Subcutaneous adipose tissue (tissue), 4 donors: ENCODE results near the gene DSG3. TPM values are rescaled to one million over a fixed set of nuclear protein-coding genes. Genes with fewer than 3 reads are reported as not detected.

Experiments
- CTCF ChIP-seq: fragments of 450-650 bp; IDR thresholded peaks from one replicate; pipeline ENCODE4 v1.5.1; 2016; ENCODE audit warnings: low read depth, mild to moderate bottlenecking, control low read depth, antibody characterized with exemption, moderate library complexity
- total RNA-seq, 4 donors: library from RNA; depleted of rRNA; stranded (reverse); fragments of >200 nt; gene quantifications; one replicate each; pipeline ENCODE4 v1.1.0, GENCODE V29; 2016

DSG3 gene
- not detected for total RNA-seq

- no peak for TF ChIP-seq CTCF
These were observed at the start of gene DSG3 for GRCh38 chr18:31447530-31448191. Gene DSG3, plus strand, starts transcription at chr18:31447741. Its CDS starts 137 bp downstream, at chr18:31447878.

GRCh38 chr18:31398191-31398590 is 49.4 kb upstream of the DSG3 start:
- TF ChIP-seq CTCF, result no peak

GRCh38 chr18:31399306-31400032 is 48.1 kb upstream of the DSG3 start:
- no peak for TF ChIP-seq CTCF

GRCh38 chr18:31401156-31402025 is 46.1 kb upstream of the DSG3 start:
- no peak for TF ChIP-seq CTCF

- TF ChIP-seq CTCF, result no peak
These were observed 45.5 kb upstream of the DSG3 start for GRCh38 chr18:31402026-31402373.

- TF ChIP-seq CTCF, result no peak
These were observed 44.1 kb upstream of the DSG3 start for GRCh38 chr18:31403409-31403808.

- no peak for TF ChIP-seq CTCF
These were observed 39.9 kb upstream of the DSG3 start for GRCh38 chr18:31407649-31408048.
